GM21447 (cell line): ENCODE results near the gene PLEKHM3.

ENCODE experiments used
- ATAC-seq: cut with Tn5 transposase; IDR thresholded peaks from one replicate; pipeline ENCODE4 v1.9.1; 2021; ENCODE audit not compliant: unreplicated experiment

The PLEKHM3 gene

GRCh38 chr2:207867056-207867455 is 158.3 kb downstream of the PLEKHM3 start:
- ATAC-seq = no peak

GRCh38 chr2:207865210-207865609 is 160.1 kb downstream of the PLEKHM3 start:
- no peak for ATAC-seq

- no peak for ATAC-seq
Observed at GRCh38 chr2:207863345-207863744, 162.0 kb downstream of the PLEKHM3 start.

GRCh38 chr2:207861789-207862188 is 163.5 kb downstream of the PLEKHM3 start:
- no peak for ATAC-seq

GRCh38 chr2:207860685-207861084 is 164.6 kb downstream of the PLEKHM3 start:
- ATAC-seq = no peak

DNA sequence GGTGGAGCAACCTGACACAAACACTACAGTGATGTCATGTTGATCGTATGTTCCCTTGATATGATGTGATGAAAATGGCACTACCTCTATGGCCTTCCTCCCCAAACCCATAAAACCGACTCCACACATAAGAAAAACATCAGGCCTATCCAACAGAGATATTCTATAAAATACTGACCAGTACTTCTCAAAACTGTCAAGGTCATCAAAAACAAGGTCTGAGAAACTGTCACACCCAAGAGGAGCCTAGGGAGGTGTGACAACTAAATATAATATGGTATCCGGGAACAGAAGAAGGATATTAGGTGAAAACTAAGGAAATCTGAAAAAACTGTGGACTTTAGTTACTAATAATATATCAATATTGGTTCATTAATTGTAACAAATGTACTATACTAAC is 169.7 kb downstream of the PLEKHM3 start:
- no peak for ATAC-seq

DNA sequence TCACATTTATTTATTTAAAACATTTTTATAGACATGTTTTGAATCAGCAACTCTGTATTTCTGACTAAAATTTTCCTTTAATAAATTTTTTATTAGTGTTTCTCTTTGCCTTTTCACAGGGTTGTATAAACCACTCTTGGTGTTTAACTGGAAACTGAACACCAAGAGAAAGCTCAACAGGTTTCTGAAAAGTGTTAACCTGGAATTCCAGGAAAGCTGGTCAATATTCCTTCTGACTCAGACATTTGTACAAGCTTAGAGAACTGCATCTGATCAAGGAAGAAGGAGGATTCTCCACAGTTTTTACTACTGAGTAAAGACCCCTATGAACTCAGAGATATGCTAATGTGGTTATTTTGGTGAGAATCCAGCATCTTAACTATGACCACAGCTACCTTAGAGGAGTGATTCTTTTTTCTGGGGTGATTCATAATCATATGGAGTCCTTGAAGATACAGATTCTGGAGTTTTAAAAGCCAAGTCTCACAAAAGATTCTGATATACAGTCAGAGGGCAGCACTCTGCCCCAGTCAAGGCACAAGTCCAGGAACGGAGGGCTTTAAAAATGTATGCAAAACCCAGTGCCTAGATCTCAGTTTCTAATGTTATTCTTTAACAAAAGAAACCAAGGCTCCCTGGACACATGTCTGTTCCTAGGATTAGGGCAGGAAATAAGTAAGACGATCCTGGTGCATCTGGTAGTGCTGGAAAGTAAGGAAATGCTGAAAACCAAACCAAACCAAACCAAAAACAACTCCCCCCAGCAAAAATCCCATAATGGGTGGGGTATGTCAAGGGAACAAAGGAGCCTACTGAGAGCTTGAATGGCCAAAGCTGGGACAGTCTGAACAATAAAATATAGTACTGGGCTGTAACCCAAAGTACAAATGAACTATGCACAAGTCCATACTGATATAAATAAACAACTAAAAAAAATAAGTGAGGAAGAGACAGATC is 170.6 kb downstream of the PLEKHM3 start:
- ATAC-seq = no peak

DNA sequence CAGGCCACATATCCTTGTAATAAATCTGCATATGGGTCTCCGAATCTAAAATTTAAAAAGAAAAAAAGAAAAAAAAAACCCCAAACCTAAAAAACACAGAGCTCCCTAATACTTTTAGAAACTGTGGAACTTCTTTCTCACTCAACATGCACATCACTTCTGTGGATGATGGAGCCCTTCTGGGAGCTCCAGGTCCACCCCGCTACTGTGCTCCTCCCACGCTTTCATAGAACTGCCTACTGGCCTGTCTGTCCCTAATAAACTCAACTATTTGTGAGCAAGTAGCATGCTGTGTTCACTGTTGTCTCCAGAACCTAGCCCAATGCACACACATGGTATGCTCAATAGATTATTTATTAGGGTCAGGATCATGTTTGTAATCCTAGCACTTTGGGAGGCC is 172.5 kb downstream of the PLEKHM3 start:
- no peak for ATAC-seq

GRCh38 chr2:207849443-207849842 is 175.9 kb downstream of the PLEKHM3 start:
- ATAC-seq = no peak

GRCh38 chr2:207848545-207848928 is 176.8 kb downstream of the PLEKHM3 start:
- no peak for ATAC-seq

GRCh38 chr2:207847807-207848544 is 177.4 kb downstream of the PLEKHM3 start:
- no peak for ATAC-seq

- no peak for ATAC-seq
Observed at GRCh38 chr2:207847098-207847806, 178.1 kb downstream of the PLEKHM3 start.

GRCh38 chr2:207845202-207845864 is 180.0 kb downstream of the PLEKHM3 start:
- ATAC-seq = no peak

DNA sequence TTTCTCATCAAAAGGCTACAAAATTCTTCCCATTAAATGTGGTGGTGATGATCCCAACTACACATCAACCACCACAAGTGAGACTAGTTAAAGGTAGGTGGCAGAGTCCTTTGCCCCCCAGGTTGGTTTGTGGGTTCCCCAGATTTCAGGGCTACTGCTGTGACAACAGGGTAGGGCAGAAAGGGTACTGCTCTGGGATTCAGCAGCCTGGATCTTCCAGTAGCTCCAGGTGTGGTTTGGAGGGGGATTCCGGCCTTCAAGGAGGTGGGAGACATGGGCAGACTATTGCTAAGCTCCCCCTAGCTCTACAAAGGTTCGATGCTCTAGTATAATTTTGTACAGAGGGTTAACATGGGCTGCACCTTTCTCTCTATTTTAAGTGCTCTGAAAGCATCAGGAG is 180.7 kb downstream of the PLEKHM3 start:
- no peak for ATAC-seq

DNA sequence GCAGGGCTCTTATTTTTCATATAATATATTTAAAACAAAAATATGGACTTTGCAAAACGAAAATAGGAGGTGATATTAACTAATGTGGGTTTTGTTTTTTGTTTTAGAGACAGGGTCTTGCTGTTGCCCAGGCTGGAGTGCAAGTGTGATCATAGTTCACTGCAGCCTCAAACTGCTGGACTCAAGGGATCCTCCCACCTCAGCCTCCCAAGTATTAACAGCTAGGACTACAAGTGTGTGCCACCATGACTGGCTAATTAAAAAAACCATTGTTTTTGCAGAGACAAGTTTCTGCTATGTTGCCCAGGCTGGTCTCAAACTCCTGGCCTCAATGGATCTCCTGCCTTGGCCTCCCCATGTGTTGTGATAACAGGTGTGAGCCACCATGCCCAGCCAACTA is 185.2 kb downstream of the PLEKHM3 start:
- no peak for ATAC-seq

GRCh38 chr2:207839575-207839974 is 185.8 kb downstream of the PLEKHM3 start:
- no peak for ATAC-seq

DNA sequence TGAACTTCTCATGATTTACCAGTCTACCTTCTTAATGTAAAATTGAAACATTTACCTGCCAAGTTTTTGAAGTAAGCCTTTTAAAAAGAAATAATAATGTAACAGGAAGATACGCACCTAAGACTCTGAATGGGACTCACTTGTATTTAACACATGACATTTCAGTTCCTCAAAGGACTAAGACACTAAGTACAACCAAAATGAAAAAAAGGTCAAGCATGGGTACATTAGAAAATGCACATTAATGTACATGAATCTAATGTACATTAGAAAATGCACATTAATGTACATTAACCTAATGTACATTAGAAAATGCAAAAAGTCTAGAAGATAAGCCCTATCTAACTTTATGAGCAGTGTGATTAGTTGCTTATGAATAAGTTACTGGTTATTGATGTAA is 186.3 kb downstream of the PLEKHM3 start:
- ATAC-seq = no peak

GRCh38 chr2:207836521-207837133 is 188.7 kb downstream of the PLEKHM3 start:
- ATAC-seq = no peak

- no peak for ATAC-seq
Observed at GRCh38 chr2:207835805-207836204, 189.5 kb downstream of the PLEKHM3 start.

- peak; percentile 94 for ATAC-seq
Observed at GRCh38 chr2:207833251-207833751, 192.0 kb downstream of the PLEKHM3 start.
